GM21515 (cell line): Measurements from ENCODE around the gene NOL12.
"Not testable (repeated sequence)": the region's sequence is repeated elsewhere in the genome, so short reads cannot be mapped to it uniquely, and the experiment has no call there.

Experiments
- ATAC-seq: cut with Tn5 transposase; IDR thresholded peaks from one replicate; pipeline ENCODE4 v1.9.1; 2021; ENCODE audit not compliant: unreplicated experiment

NOL12 gene

DNA sequence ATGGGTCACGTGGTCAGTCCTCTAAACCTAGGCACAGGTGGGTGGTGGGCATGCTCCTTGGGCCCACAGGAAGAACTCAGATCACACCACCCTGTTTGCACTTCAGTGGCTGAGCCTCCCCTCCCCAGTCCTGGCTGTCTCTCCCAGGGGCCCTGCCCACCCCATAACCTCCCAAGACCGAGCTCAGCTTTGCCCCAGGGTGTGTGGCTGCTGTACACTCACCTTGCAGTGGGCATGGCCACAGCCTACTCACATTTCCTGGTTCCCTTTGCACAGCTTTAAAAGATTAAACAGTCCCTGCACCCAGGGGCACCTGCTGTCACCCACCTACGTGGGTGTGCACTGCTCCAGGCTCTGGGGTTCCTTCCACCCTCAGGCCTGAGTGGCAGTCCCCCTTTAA lies 24.5 kb downstream of the NOL12 start:
- no peak for ATAC-seq

DNA sequence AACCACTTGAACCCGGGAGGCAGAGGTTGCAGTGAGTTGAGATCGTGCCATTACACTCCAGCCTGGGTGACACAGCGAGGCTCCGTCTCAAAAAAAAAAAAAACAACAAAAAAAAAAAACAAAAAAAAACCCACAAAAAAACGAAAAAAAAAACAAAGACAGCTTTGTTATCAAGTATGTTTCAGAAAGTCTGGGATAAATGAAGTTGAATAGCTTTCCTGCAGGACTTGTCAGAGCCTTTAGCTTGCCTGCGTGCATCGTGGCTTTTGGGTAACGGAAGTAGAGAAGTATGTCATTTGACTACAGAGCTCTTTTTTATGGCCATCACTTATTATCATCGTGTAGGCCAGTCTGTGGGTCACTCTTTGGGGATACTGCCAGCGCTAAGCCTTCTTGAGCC lies 25.3 kb downstream of the NOL12 start:
- no peak for ATAC-seq

DNA sequence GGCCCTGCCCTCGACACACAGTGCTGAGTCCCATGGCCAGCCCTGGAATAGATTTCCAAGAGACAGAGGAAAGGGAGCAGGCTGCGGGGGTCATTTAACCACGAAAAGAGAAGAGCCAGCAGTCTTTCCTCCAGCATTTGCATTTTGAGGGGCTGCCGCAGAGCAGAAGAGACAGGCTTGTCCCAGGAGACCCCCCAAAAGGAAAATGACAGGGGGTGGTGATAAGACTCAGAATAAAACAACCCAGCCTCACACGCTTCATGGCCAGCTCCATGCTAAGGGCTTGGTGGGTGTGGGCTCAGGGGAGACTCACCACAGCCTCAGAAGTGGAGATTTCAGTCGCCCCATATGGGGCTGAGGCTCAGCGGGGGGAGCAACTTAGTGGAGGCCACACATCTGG lies 27.6 kb downstream of the NOL12 start:
- no peak for ATAC-seq

DNA sequence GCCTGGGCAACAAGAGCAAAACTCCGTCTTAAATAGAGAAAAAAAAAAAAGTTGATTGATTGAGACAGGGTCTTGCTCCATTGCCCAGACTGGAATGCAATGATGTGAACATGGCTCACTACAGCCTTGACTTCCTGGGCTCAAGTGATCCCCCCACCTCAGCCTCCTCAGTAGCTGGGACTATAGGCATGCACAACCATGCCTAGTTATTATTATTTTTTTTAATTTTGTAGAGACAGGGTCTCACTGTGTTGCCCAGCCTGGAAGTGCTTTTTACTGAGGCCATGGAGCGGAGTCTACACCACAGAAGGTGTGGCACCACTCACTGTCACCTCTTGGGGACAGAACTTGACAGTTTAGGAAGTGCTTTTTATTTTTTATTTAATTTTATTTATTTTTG lies 28.5 kb downstream of the NOL12 start:
- no peak for ATAC-seq

DNA sequence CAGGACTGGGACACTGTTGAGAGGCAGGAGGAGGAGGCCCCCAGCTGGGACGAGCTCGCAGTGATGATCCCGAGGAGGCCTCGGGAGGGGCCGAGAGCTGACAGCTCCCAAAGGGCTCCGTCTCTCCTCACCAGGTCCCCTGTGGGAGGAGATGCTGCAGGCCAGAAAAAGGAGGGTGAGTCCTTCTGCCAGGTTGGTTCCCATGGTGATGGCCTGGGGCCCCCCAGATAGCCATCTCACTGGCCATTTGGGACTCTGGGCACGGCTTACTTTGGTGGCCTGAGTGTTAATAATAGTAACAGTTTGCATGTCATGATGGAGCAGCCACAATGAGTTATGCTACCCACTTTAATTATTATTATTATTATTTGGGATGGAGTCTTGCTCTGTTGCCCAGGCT lies 29.6 kb downstream of the NOL12 start:
- ATAC-seq = no peak

DNA sequence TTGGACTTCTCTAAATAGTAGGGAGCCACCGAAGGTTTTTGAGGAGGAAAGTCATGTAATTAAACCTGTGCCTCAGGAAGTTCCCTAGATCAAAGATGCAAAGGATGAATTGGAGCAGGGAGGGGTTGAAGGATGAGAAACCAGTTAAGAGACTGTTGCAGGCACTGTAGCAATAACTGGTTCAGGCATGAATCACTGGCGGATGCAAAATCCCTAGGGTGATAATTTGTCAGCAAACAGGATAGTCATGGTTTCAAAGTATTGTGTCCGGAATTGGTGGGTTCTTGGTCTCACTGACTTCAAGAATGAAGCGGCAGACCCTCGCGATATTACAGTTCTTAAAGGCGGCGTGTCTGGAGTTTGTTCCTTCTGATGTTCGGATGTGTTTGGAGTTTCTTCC lies 30.6 kb downstream of the NOL12 start:
- no peak for ATAC-seq

DNA sequence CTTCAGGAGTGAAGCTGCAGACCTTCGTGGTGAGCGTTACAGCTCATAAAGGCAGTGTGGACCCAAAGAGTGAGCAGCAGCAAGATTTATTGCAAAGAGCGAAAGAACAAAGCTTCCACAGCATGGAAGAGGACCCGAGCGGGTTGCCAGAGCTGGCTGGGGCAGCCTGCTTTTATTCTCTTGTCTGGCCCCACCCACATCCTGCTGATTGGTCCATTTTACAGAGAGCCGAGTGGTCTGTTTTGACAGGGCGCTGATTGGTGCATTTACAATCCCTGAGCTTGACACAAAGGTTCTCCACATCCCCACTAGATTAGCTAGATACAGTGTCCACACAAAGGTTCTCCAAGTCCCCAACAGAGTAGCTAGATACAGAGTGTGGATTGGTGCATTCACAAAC lies 31.1 kb downstream of the NOL12 start:
- not testable (repeated sequence) for ATAC-seq

DNA sequence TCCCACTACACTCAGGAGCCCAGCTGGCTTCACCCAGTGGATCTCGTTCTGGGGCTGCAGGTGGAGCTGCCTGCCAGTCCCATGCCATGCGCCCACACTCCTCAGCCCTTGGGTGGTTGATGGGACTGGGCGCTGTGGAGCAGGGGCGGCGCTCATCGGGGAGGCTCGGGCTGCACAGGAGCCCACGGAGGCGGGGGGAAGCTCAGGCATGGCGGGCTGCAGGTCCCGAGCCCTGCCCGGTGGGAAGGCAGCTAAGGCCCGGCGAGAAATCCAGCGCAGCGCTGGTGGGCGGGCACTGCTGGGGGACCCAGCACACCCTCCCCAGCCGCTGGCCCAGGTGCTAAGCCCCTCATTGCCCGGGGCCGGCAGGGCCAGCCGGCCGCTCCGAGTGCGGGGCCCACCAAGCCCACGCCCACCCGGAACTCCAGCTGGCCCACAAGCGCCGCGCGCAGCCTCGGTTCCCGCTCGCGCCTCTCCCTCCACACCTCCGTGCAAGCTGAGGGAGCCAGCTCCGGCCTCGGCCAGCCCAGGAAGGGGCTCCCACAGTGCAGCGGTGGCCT lies 31.7 kb downstream of the NOL12 start:
- ATAC-seq = not testable (repeated sequence)

DNA sequence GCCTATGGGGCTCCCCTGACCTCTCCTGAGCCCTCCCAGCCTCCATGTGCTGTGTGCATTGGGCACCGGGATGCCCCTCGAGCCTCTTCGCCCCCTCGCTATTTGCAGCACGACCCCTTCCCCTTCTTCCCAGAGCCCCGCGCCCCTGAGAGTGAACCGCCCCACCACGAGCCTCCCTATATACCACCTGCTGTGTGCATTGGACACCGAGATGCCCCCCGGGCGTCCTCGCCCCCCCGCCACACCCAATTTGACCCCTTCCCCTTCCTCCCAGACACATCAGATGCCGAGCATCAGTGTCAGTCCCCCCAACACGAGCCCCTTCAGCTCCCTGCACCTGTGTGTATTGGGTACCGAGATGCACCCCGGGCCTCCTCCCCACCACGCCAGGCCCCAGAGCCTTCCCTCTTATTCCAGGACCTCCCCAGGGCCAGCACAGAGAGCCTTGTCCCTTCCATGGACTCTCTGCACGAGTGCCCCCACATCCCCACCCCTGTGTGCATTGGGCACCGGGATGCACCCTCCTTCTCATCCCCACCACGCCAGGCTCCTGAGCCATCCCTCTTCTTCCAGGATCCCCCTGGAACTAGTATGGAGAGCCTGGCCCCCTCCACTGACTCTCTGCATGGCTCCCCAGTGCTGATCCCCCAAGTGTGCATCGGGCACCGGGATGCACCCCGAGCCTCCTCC lies 39.6 kb downstream of the NOL12 start:
- no peak for ATAC-seq

DNA sequence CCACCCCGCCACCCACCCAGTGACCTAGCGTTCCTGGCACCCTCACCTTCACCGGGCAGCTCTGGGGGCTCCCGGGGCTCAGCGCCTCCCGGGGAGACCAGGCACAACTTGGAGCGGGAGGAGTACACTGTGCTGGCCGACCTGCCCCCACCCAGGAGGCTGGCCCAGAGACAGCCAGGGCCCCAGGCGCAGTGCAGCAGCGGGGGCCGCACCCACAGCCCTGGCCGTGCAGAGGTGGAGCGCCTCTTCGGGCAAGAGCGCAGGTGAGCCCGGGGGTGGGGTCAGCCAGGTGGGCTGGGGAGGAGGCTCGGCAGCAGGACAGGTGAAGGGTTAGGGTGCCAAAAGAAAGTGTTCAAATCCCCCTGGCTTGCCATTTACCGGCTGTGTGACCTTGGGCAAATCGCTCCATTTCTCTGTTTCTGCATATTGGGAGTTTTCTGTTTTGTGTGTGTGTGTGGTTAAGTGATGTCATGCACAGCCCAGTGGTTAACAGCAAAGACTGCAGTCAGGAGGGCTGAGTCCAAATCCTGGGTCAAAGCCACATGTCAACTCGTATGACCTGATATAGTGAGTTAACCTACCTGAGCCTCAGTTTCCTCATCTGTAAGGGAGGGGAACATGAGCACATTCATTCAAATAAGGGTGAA lies 40.2 kb downstream of the NOL12 start:
- no peak for ATAC-seq

DNA sequence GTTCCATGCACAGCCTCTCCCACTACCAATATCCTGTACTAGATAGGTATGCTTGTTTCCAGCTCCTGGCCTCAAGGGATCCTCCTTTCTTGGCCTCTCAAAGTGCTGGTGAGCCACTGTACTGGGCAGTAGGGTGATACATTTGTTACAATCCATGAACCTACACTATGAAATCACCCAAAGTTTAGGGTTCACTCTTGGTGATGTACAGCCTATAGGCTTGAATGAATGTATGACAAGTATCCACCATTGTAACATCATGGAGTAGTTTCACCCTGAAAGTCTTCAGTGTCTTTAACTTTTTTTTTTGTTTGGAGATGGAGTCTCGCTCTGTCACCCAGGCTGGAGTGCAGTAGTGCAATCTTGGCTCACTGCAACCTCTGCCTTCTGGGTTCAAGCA lies 42.5 kb downstream of the NOL12 start:
- ATAC-seq = no peak

DNA sequence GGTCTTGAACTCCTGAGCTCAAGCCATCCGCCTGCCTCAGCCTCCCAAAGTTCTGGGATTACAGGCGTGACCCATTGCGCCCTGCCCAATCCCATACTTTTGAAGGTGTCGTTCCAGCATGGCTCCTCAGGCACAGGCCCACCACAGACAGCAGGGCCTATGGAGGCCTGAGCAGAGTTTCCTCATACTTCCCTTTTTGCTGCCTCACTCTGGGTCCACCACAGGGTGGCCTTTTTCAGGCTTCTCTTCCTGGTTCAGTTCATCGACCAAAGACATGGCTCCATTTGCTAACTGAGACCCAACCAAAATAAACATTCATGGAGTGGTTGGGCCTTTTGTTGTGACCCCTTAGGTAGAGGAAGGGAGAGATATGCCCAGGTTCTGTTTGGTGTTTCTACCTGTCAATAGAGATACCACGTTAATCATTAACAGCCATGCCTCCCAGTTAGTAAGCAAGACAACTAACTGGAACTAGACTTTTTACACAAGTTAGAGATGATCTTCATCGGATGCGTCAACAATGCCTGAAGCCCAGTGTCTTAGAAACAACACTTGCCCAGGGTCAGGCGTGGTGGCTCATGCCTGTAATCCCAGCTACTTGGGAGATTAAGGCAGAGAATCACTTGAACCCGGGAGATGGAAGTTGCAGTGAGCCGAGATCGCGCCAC lies 45.8 kb downstream of the NOL12 start:
- no peak for ATAC-seq

DNA sequence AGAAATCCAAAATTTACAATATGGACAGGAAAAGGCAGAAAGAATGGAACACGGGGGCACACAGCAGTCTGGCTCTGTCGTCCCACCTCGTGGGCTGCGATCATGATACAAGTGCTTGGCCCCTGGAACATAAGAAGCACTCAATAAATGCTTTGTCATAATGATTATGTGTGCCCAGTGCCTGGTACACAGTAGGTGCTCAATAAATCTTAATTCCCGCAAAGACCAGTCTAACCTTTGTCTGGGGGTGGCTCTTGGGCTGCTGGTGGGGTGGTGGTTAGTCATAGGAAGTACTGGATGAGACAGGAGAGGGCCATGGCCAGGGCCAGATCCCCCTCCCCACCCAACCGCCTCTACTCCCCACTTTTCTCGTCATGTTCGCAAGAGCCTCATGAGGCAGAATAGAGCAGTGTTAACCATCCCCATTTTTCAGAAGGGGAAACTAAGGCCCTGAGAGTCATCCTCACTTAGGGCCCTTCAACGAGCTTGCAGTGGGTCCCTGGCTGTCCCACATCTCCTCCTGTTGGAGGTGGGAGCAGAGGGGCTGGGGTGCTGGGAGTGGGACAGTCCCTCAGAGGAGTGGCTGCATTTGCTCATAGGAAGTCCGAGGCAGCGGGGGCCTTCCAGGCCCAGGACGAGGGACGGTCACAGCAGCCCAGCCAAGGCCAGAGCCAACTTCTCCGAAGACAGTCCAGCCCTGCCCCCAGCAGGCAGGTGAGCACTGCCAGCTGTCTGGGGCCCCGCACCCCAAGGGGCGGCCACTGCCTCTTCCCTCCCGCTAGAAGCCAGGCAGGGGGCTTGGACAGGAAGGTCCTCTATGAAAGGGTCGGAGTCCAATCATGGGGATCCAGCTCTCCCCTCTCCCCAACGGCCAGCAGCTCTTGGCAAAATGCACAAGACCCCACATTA lies 46.8 kb downstream of the NOL12 start:
- ATAC-seq = no peak

DNA sequence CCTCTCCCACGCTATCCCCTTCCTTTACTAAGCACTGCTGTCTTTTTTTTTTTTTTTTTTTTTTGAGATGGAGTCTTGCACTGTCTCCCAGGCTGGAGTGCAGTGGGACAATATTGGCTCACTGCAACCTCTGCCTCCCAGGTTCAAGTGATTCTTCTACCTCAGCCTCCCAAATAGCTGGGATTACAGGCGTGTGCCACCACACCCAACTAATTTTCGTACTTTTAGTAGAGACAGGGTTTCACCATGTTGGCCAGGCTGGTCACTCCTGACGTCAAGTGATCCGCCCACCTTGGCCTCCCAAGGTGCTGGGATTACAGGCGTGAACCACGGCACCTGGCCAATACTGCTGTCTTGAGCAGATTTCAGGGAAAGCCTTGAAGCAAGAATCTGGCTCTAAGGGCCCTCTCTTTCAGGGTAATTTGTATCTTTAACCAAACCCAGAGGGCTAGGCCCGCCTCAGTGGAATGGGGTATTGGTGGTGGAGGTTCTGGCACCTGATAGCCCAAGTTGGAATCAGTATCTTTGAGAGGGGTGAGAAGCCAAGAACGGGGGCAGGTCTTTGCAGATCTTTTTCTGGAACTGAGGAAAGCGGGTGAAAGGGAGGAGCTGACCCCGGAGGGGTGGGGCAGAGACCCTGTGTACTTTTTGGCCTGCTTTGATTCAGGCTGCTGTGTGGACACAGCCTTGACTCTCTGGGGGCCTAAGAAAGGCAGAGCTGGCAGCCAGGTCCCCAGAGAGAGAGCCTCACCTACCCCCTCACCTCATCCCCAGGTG lies 47.7 kb downstream of the NOL12 start:
- ATAC-seq = no peak

DNA sequence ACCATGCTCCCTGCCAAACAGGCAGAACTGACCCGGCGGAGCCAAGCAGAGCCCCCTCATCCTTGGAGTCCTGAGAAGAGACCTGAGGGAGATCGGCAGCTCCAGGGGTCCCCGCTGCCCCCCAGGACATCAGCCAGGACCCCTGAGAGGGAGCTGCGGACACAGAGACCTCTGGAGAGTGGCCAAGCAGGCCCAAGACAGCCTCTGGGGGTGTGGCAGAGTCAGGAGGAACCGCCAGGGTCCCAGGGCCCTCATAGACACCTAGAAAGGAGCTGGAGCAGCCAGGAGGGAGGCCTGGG lies 48.2 kb downstream of the NOL12 start:
- no peak for ATAC-seq

DNA sequence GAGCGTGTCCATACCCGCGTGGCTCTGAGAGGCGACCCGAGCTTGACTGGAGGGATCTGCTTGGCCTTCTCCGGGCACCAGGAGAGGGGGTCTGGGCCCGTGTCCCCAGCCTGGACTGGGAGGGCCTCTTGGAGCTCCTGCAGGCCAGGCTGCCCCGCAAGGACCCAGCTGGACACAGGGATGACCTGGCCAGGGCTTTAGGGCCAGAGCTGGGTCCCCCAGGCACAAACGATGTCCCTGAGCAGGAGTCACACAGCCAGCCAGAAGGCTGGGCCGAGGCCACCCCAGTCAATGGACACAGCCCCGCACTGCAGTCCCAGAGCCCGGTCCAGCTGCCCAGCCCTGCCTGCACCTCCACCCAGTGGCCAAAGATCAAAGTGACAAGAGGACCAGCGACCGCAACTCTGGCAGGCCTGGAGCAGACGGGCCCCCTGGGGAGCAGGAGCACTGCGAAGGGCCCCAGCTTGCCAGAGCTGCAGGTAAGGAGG lies 48.9 kb downstream of the NOL12 start:
- ATAC-seq = no peak

DNA sequence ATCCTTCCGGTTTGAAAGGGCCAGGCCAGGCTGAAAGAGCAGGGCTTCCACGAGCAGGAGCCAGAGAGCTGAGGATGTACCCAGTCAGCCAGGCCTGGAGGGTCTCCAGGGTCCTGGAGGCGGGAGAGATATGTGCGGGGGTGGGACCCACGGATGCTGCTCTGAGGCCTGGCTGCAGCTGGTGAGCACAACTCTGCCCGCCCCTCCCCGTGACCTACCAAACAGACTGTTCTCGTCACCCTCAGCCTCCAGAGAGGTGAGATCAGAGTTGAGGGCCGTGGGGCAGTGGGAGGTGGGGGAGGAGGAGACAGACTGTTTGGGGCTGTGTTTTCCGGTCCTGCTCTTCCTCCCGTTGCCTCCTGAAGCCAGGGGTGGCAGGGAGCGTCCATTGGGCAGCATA lies 52.9 kb downstream of the NOL12 start:
- ATAC-seq = no peak

DNA sequence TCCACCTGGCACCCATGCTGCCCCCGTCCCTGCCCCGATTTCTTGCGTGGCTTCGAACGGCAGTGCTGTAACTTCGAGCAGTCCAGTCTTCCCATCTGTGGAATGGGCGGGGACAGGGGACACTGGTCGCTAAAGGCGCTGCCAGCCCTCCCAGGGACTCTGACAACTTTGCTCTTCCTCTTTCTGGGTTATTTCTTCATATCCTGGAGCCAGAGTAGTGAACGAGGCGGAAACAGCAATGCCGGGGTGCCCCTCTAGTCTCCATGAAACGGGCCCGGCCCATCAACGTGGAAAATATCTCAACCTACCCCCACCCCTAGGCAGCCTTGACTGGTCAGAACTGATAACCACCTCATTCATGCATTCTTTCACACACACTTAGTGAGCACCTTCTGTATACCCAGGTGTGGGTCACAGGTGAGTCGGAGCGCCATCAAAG lies 53.5 kb downstream of the NOL12 start:
- no peak for ATAC-seq

DNA sequence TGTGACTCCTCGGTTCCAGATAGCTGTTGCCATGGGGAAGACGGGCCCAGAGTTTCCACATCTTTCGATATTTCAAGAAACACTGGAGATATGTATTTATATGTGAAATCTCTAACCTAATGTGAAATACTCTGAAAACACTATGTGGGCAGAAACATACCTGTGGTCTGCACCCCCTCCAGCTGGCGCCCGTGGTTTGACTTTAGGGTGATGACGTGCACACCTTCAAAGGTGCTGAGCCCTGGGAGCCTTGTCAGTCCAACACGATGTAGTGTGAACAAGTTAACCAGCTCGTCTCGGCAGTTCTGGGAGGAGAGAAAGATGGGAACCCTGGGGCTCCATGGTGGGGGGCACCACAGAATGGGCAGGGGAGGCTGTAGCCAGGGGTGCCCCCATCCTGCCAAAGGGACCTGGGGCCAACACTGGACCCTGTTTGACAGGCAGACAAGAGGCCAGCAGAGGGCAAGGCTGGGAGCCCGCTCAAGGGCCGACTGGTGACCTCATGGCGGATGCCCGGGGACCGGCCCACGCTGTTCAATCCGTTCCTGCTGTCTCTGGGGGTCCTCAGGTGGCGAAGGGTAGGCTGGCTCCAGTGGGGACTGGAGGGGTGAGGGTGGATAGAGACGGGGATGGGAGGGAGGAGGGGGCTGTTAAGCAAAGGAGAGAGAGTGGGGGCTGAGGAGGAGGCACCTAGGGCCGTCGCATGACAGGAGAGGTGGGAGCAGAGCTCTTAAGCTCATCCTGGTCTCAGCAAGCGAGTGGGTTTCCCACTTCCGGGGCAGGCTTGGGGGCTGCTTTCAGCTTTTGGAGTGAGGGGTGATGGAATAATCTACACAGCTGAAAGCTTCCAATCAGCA lies 54.5 kb downstream of the NOL12 start:
- ATAC-seq = no peak
